ENCODE measurements around the gene FHOD1.
A peak's percentile ranks its signal among the peaks of the same experiment; 100 is the strongest.

The FHOD1 gene

GRCh38 chr16:67248401-67249177 lies 1.3 kb upstream of the FHOD1 start, which contains the start of gene SLC9A5:
Gene SLC9A5 (plus strand): TSS chr16:67248979. CDS start chr16:67249015, 36 bp downstream.
- DNase-seq = no peak

- no peak for DNase-seq
These were observed 756 bp upstream of the FHOD1 start for GRCh38 chr16:67248073-67248400.

GRCh38 chr16:67246756-67247191 lies 507 bp downstream of the FHOD1 start:
- DNase-seq = peak; percentile 50

- DNase-seq = peak; percentile 5
These were observed 1.1 kb downstream of the FHOD1 start for GRCh38 chr16:67246081-67246755.

GRCh38 chr16:67245674-67246080 lies 1.6 kb downstream of the FHOD1 start:
- no peak for DNase-seq

- no peak for DNase-seq
These were observed 2.1 kb downstream of the FHOD1 start for GRCh38 chr16:67245186-67245585.

GRCh38 chr16:67244387-67245185 lies 2.7 kb downstream of the FHOD1 start:
- no peak for DNase-seq

GRCh38 chr16:67243481-67243880 lies 3.8 kb downstream of the FHOD1 start:
- DNase-seq = no peak

- DNase-seq = no peak
These were observed 5.0 kb downstream of the FHOD1 start for GRCh38 chr16:67242138-67242730.

- DNase-seq = no peak
These were observed 6.0 kb downstream of the FHOD1 start for GRCh38 chr16:67241008-67241900.

GRCh38 chr16:67240506-67240905 lies 6.8 kb downstream of the FHOD1 start:
- DNase-seq = peak; percentile 58

- DNase-seq = no peak
These were observed 8.3 kb downstream of the FHOD1 start for GRCh38 chr16:67238806-67239470.

- DNase-seq = no peak
These were observed 9.1 kb downstream of the FHOD1 start for GRCh38 chr16:67238278-67238575.

GRCh38 chr16:67237396-67238277 lies 9.6 kb downstream of the FHOD1 start:
- no peak for DNase-seq

GRCh38 chr16:67236563-67237395 lies 10.5 kb downstream of the FHOD1 start:
- DNase-seq = no peak

- no peak for DNase-seq
These were observed 11.3 kb downstream of the FHOD1 start for GRCh38 chr16:67235816-67236562.

- DNase-seq = no peak
These were observed 13.1 kb downstream of the FHOD1 start for GRCh38 chr16:67234180-67234597.

- no peak for DNase-seq
These were observed 13.7 kb downstream of the FHOD1 start for GRCh38 chr16:67233596-67233995.

Measured in DMS79 (cell line).